AG09319 (cell line): Measurements from ENCODE around the gene MAEA.

ENCODE experiments used
- DNase-seq: peaks from one replicate; pipeline ENCODE4 v3.0.0-alpha.2; 2010; ENCODE audit warnings: low read depth; ENCODE audit errors: extremely low read depth
- CTCF ChIP-seq: IDR thresholded peaks from 2 replicates; pipeline ENCODE4 v1.5.1; 2011; ENCODE audit warnings: low read depth, mild to moderate bottlenecking, inconsistent platforms, low read length, moderate library complexity

The MAEA gene

GRCh38 chr4:1298461-1298860 lies 8.8 kb downstream of the MAEA start:
- no peak for DNase-seq
- TF ChIP-seq CTCF: no peak

GRCh38 chr4:1299301-1299860 lies 9.7 kb downstream of the MAEA start:
- TF ChIP-seq CTCF: no peak
- DNase-seq: no peak

- TF ChIP-seq CTCF: no peak
- DNase-seq: no peak
These were observed 11.1 kb downstream of the MAEA start for GRCh38 chr4:1300466-1301455.

GRCh38 chr4:1302159-1302558 lies 12.5 kb downstream of the MAEA start:
- TF ChIP-seq CTCF: no peak
- no peak for DNase-seq

GRCh38 chr4:1305261-1305711 lies 15.6 kb downstream of the MAEA start:
- no peak for TF ChIP-seq CTCF
- no peak for DNase-seq

GRCh38 chr4:1305781-1306455 lies 16.2 kb downstream of the MAEA start:
- DNase-seq: no peak
- no peak for TF ChIP-seq CTCF
